AG04450 (cell line): ENCODE measurements around the gene DDX18. TPM values are rescaled to one million over a fixed set of nuclear protein-coding genes. Genes with fewer than 3 reads are reported as not detected.
"Not testable (repeated sequence)": the region's sequence is repeated elsewhere in the genome, so short reads cannot be mapped to it uniquely, and the experiment has no call there.

Source experiments
- CTCF ChIA-PET: fragments of 300-600, 350-600 bp; formaldehyde crosslinking; extraction: SDS; loops from one replicate; lab custom pipeline; 2022; ENCODE audit warnings: antibody characterized with exemption, inconsistent platforms; lab: Charles Lee
- POLR2A ChIA-PET: fragments of 350-600 bp; formaldehyde crosslinking; extraction: SDS; loops from one replicate; lab custom pipeline; 2021; ENCODE audit warnings: antibody characterized with exemption, inconsistent platforms; lab: Yijun Ruan, JAX
- DNase-seq: peaks from one replicate; pipeline ENCODE4 v3.0.0-alpha.2; 2011; ENCODE audit warnings: low read depth, low spot score
- H3K27ac ChIP-seq: one replicate; pipeline ENCODE4 v1.5.1; 2012; ENCODE audit warnings: low read depth, low read length, control low read depth
- H3K27me3 ChIP-seq: one replicate; pipeline ENCODE4 v1.6.0; 2012; ENCODE audit warnings: low read length; ENCODE audit not compliant: control insufficient read depth, insufficient read depth
- H3K4me3 ChIP-seq: 2 replicates; pipeline ENCODE4 v1.5.1; 2011; ENCODE audit warnings: mild to moderate bottlenecking, low read depth, low read length, control low read depth
- H3K9me3 ChIP-seq: 2 replicates; pipeline ENCODE4 v1.5.1; 2012; ENCODE audit warnings: low read length; ENCODE audit not compliant: control insufficient read depth, insufficient read depth
- polyA plus RNA-seq: library from polyadenylated mRNA; depleted of rRNA; stranded (reverse); fragments of >200 nt; gene quantifications from 2 replicates; pipeline ENCODE4 v1.2.3, GENCODE V29; 2011
- TF ChIP-seq, protein P1 (sequence below): IDR thresholded peaks from 2 replicates; pipeline ENCODE4 v1.5.1; 2011; ENCODE audit warnings: low read depth, low read length, control low read depth, inconsistent platforms

DDX18 gene
- polyA plus RNA-seq, 1 experiment: 53.5 TPM

DNA sequence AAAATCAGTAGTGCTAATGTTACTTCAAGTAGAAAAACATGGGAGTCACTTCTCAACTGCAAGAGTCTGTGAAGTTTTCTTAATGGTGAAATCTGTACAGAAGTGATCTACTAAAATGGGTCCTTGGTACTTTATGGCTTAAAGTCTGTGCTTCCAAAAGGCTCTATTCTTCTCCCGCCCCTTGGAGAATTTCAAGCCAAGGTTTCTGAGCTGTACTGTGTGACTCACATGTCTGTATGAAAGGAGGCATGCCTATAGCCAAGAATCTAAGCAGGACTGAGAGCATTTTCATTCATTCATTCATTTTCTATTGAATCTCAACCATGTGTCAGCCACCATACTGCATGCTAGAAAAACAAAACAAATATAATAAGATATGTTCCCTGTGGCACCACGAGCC lies 19.8 kb upstream of the DDX18 start:
- no peaks in the 10 kb centered on the region for H3K9me3 ChIP-seq
- no peak for DNase-seq
- TF ChIP-seq, protein P1, sequence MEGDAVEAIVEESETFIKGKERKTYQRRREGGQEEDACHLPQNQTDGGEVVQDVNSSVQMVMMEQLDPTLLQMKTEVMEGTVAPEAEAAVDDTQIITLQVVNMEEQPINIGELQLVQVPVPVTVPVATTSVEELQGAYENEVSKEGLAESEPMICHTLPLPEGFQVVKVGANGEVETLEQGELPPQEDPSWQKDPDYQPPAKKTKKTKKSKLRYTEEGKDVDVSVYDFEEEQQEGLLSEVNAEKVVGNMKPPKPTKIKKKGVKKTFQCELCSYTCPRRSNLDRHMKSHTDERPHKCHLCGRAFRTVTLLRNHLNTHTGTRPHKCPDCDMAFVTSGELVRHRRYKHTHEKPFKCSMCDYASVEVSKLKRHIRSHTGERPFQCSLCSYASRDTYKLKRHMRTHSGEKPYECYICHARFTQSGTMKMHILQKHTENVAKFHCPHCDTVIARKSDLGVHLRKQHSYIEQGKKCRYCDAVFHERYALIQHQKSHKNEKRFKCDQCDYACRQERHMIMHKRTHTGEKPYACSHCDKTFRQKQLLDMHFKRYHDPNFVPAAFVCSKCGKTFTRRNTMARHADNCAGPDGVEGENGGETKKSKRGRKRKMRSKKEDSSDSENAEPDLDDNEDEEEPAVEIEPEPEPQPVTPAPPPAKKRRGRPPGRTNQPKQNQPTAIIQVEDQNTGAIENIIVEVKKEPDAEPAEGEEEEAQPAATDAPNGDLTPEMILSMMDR: no peak
- H3K27me3 ChIP-seq: no peaks in the 10 kb centered on the region
- POLR2A ChIA-PET: no interaction called here
- H3K4me3 ChIP-seq: no peak overlapping the region
- H3K27ac ChIP-seq: no peak overlapping the region
- CTCF ChIA-PET: interaction anchor here (0.7 to 2.1 kb wide), 3 partner anchors 9 to 20 kb away, joined by 5 to 8 read pairs (median 5); partner anchors contain the start of gene DDX18

GRCh38 chr2:117801826-117802225 lies 12.7 kb upstream of the DDX18 start:
- H3K4me3 ChIP-seq: no peak overlapping the region
- no peak overlapping the region for H3K27ac ChIP-seq
- TF ChIP-seq, protein P1: no peak
- no peak for DNase-seq
- H3K9me3 ChIP-seq: no peaks in the 10 kb centered on the region
- ChIA-PET CTCF (interaction anchor here (5.2 kb wide), 1 partner anchor 12 kb away, joined by 34 read pairs; the partner anchor contains the start of gene DDX18), POLR2A (no interaction called here)
- H3K27me3 ChIP-seq: no peaks in the 10 kb centered on the region

GRCh38 chr2:117803644-117804325 lies 10.7 kb upstream of the DDX18 start:
- CTCF ChIA-PET: interaction anchor here (1.7 to 5.2 kb wide), 2 partner anchors 10 to 199 kb away, joined by 5 to 34 read pairs; partner anchors contain the start of gene DDX18
- H3K4me3 ChIP-seq, H3K9me3 ChIP-seq, H3K27me3 ChIP-seq, H3K27ac ChIP-seq, POLR2A ChIA-PET, DNase-seq: not testable (repeated sequence)

GRCh38 chr2:117812443-117812842 lies 2.0 kb upstream of the DDX18 start:
- ChIA-PET CTCF (interaction anchor here (0.9 to 5.5 kb wide), 5 partner anchors 22 to 192 kb away, joined by 3 to 267 read pairs (median 28); no protein-coding TSS in a partner anchor), POLR2A (no interaction called here)
- Histone ChIP-seq H3K4me3 (no peak overlapping the region), H3K27me3 (no peaks in the 10 kb centered on the region), H3K27ac (no peak overlapping the region), H3K9me3 (no peaks in the 10 kb centered on the region)
- TF ChIP-seq, protein P1: no peak
- DNase-seq: no peak

DNA sequence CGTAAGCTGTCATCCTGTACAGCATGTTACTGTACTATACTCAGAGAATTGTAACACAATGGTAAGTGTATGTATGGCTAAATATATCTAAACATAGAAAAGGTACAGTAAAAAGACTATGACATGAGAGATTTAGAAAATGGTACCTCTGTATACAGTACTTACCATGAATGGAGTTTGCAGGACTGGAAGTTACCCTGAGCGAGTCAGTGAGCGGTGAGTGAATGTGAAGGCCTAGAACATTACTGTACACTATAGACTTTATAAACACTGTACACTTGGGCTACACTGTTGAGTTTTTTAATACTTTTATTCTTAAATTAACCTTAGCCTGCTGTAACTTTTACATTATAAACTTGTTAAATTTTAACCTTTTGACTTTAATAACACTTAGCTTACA lies 1.5 kb downstream of the DDX18 start:
- CTCF ChIA-PET: interaction anchor here (1.0 to 5.5 kb wide), 2 partner anchors 26 to 188 kb away, joined by 3 to 267 read pairs; no protein-coding TSS in a partner anchor

More for the DNA sequence above, 1.5 kb downstream of the DDX18 start:
- DNase-seq: no peak
- Histone ChIP-seq H3K27me3 (no peaks in the 10 kb centered on the region), H3K9me3 (no peaks in the 10 kb centered on the region), H3K27ac (no peak overlapping the region), H3K4me3 (peak overlapping the region; percentile 94)
- TF ChIP-seq, protein P1: no peak
- POLR2A ChIA-PET: no interaction called here
